ENCODE measurements around the gene GATAD2A. TPM values are rescaled to one million over a fixed set of nuclear protein-coding genes. Genes with fewer than 3 reads are reported as not detected.

Gene GATAD2A
- total RNA-seq, 4 donors from 2014 or later, result 45.6 to 102 (median 65.7) TPM

- WGBS, 2 donors (ENCODE audit: low coverage in 1 of 2), result 0% methylated on average over 2 to 25 of the region's 87 CpGs
- peak overlapping the region; percentile 85 to 98 (median 94) for H3K4me3 ChIP-seq
- no peaks in the 10 kb centered on the region for H3K9me3 ChIP-seq
- in situ Hi-C loops (cut with MboI; ENCODE audit: low pct_ligation_motif_present in 1 of 4, low pct_unique_long_range_greater_than_20kb in 1 of 4, low sequenced_read_pairs in 3 of 4) (no loop called here), intact Hi-C loops (cut with DNase I; ENCODE audit: low total_unique reads) (no loop called here)
- H3K4me1 ChIP-seq, result peaks cover 24 to 52% (median 40%) of the 10 kb centered on the region in 4 donors
- DNase-seq, result peak; percentile 57
- peak overlapping the region; percentile 89 to 97 (median 94) for H3K27ac ChIP-seq
- H3K27me3 ChIP-seq, result no peaks in the 10 kb centered on the region
- TF ChIP-seq CTCF (IDR thresholded peaks at IDR 0.05), result no peak
- TF ChIP-seq EP300 (IDR thresholded peaks at IDR 0.05; ENCODE audit: low read depth), result no peak
- no peak for TF ChIP-seq POLR2AphosphoS5 (IDR thresholded peaks at IDR 0.05)
- no peak for TF ChIP-seq POLR2A (IDR thresholded peaks at IDR 0.05)
- H3K36me3 ChIP-seq, result no peaks in the 10 kb centered on the region
Measured at GRCh38 chr19:19405971-19406877, 749 bp downstream of the GATAD2A start.

GRCh38 chr19:19406878-19407632 is 1.6 kb downstream of the GATAD2A start:
- no peaks in the 10 kb centered on the region for H3K9me3 ChIP-seq
- DNase-seq, result peak; percentile 74
- peak overlapping the region; percentile 89 to 97 (median 94) for H3K27ac ChIP-seq
- 6 to 14% methylated on average over 6 to 12 of the region's 12 CpGs for WGBS, 2 donors (ENCODE audit: low coverage in 1 of 2)
- in situ Hi-C loops (cut with MboI; ENCODE audit: low pct_ligation_motif_present in 1 of 4, low pct_unique_long_range_greater_than_20kb in 1 of 4, low sequenced_read_pairs in 3 of 4), result no loop called here
- no peaks in the 10 kb centered on the region for H3K36me3 ChIP-seq
- intact Hi-C loops (cut with DNase I; ENCODE audit: low total_unique reads), result no loop called here
- peak overlapping the region; percentile 85 to 98 (median 94) for H3K4me3 ChIP-seq
- no peaks in the 10 kb centered on the region for H3K27me3 ChIP-seq
- peak; percentile 14 to 59 (median 33) for TF ChIP-seq CTCF (IDR thresholded peaks at IDR 0.05)
- peak; percentile 39 for TF ChIP-seq POLR2A (IDR thresholded peaks at IDR 0.05)
- TF ChIP-seq EP300 (IDR thresholded peaks at IDR 0.05; ENCODE audit: low read depth), result no peak
- peak in 1 of 3 donors; percentile 61 for TF ChIP-seq POLR2AphosphoS5 (IDR thresholded peaks at IDR 0.05)
- H3K4me1 ChIP-seq, result peaks cover 24 to 52% (median 40%) of the 10 kb centered on the region in 4 donors

- Histone ChIP-seq H3K27me3 (no peaks in the 10 kb centered on the region), H3K4me3 (peak overlapping the region in 1 of 4 donors; percentile 85), H3K27ac (peak overlapping the region; percentile 89 to 97 (median 94)), H3K9me3 (no peaks in the 10 kb centered on the region), H3K36me3 (no peaks in the 10 kb centered on the region), H3K4me1 (peaks cover 24 to 52% (median 40%) of the 10 kb centered on the region in 4 donors)
- TF ChIP-seq EP300 (IDR thresholded peaks at IDR 0.05; ENCODE audit: low read depth) (no peak), CTCF (IDR thresholded peaks at IDR 0.05) (no peak), POLR2AphosphoS5 (IDR thresholded peaks at IDR 0.05) (no peak), POLR2A (IDR thresholded peaks at IDR 0.05) (no peak)
- intact Hi-C loops (cut with DNase I; ENCODE audit: low total_unique reads) (no loop called here), in situ Hi-C loops (cut with MboI; ENCODE audit: low pct_ligation_motif_present in 1 of 4, low pct_unique_long_range_greater_than_20kb in 1 of 4, low sequenced_read_pairs in 3 of 4) (no loop called here)
- DNase-seq, result no peak
- 77% methylated on average over 3 to 4 of the region's 4 CpGs for WGBS, 2 donors (ENCODE audit: low coverage in 1 of 2)
Measured at GRCh38 chr19:19407633-19407930, 2.1 kb downstream of the GATAD2A start.

GRCh38 chr19:19409205-19409604 is 3.7 kb downstream of the GATAD2A start:
- in situ Hi-C loops (cut with MboI; ENCODE audit: low pct_ligation_motif_present in 1 of 4, low pct_unique_long_range_greater_than_20kb in 1 of 4, low sequenced_read_pairs in 3 of 4), result no loop called here
- no peaks in the 10 kb centered on the region for H3K36me3 ChIP-seq
- no peak overlapping the region for H3K4me3 ChIP-seq
- no peak for TF ChIP-seq POLR2AphosphoS5 (IDR thresholded peaks at IDR 0.05)
- no peak for TF ChIP-seq CTCF (IDR thresholded peaks at IDR 0.05)
- TF ChIP-seq POLR2A (IDR thresholded peaks at IDR 0.05), result no peak
- TF ChIP-seq EP300 (IDR thresholded peaks at IDR 0.05; ENCODE audit: low read depth), result no peak
- no peaks in the 10 kb centered on the region for H3K9me3 ChIP-seq
- no peak for DNase-seq
- peaks cover 24 to 52% (median 40%) of the 10 kb centered on the region in 4 donors for H3K4me1 ChIP-seq
- H3K27ac ChIP-seq, result no peak overlapping the region
- H3K27me3 ChIP-seq, result no peaks in the 10 kb centered on the region
- 52% methylated on average over 4 of the region's 4 CpGs; no CpG with 5 or more reads in 1 of the 2 donors for WGBS, 2 donors (ENCODE audit: low coverage in 1 of 2)
- intact Hi-C loops (cut with DNase I; ENCODE audit: low total_unique reads), result no loop called here

All from transverse colon (tissue), 4 donors.